Sigmoid colon (tissue), 3 donors: Measurements from ENCODE around the gene SPAG6.

Experiments
- CTCF ChIP-seq, 4 experiments: fragments of 450-650 bp in 3 of 4; fragments of 200-600 bp in 1 of 4; IDR thresholded peaks; one replicate each; pipeline ENCODE4 v1.5.1; 2016 to 2019; ENCODE audit warnings: antibody characterized with exemption in 4 of 4, mild to moderate bottlenecking in 3 of 4, moderate library complexity in 2 of 4
- POLR2A ChIP-seq, 2 donors: fragments of 450-650 bp; IDR thresholded peaks; one replicate each; pipeline ENCODE4 v1.6.1; 2016; ENCODE audit warnings: antibody characterized with exemption in 2 of 2, mild to moderate bottlenecking in 2 of 2, moderate library complexity in 2 of 2

GRCh38 chr10:22437620-22438588 is 92.6 kb downstream of the SPAG6 start:
- TF ChIP-seq CTCF (IDR thresholded peaks at IDR 0.05) (no peak), POLR2A (IDR thresholded peaks at IDR 0.05) (no peak)
